Kidney (tissue), 14 donors: ENCODE measurements around the gene SERPINB6. TPM values are rescaled to one million over a fixed set of nuclear protein-coding genes. Genes with fewer than 3 reads are reported as not detected.

Experiments
- DNase-seq, 5 donors: peaks; one replicate each; pipeline ENCODE4 v3.0.0-alpha.2; 2013 to 2020
- FAIRE-seq: peaks from 2 replicates; lab custom pipeline; 2012; peaks lifted over from hg19 to GRCh38; lab: Jason Lieb, UNC
- H3K27ac ChIP-seq, 2 donors: one replicate each; pipeline ENCODE4 v1.7.0; 2013; ENCODE audit warnings: low read depth in 2 of 2, low read length in 2 of 2, inconsistent platforms in 1 of 2
- H3K27me3 ChIP-seq: one replicate; pipeline ENCODE4 v1.7.1; 2013; ENCODE audit warnings: low read length, inconsistent platforms; ENCODE audit not compliant: control insufficient read depth, insufficient read depth
- H3K36me3 ChIP-seq, 3 donors: one replicate each; pipeline versions ENCODE4 v1.7.0 to v1.7.1; 2013; ENCODE audit warnings: low read length in 3 of 3, control low read depth in 1 of 3, inconsistent platforms in 1 of 3; ENCODE audit not compliant: insufficient read depth in 3 of 3, control insufficient read depth in 2 of 3
- H3K4me1 ChIP-seq, 3 donors: one replicate each; pipeline versions ENCODE4 v1.7.0 to v1.7.1; 2013; ENCODE audit warnings: low read length in 3 of 3, inconsistent platforms in 1 of 3, low read depth in 1 of 3; ENCODE audit not compliant: control insufficient read depth in 2 of 3, insufficient read depth in 2 of 3
- H3K4me3 ChIP-seq, 3 donors: one replicate each; pipeline versions ENCODE4 v1.7.0 to v1.8.1; 2013; ENCODE audit warnings: low read length in 3 of 3, control low read depth in 1 of 3, inconsistent platforms in 1 of 3
- H3K9ac ChIP-seq, 3 donors: one replicate each; pipeline versions ENCODE4 v1.7.0 to v1.7.1; 2013; ENCODE audit warnings: low read length in 3 of 3, control low read depth in 1 of 3, inconsistent platforms in 1 of 3
- H3K9me3 ChIP-seq, 3 donors: one replicate each; pipeline versions ENCODE4 v1.7.0 to v1.7.1; 2013; ENCODE audit warnings: low read length in 3 of 3, control low read depth in 1 of 3, inconsistent platforms in 1 of 3; ENCODE audit not compliant: control insufficient read depth in 2 of 3, insufficient read depth in 1 of 3
- intact Hi-C: fragments of 100-400 bp; cut with DNase I; formaldehyde crosslinking; loops from one replicate; pipeline ENCODE4 v1.11.1; 2022
- polyA plus RNA-seq: library from polyadenylated mRNA; stranded (reverse); fragments of 350-450 nt; fragmentation: Illumina TruSeq; extraction: RNeasy Lipid Tissue Mini Kit (QIAGEN cat#74804); gene quantifications from one replicate; pipeline ENCODE4 v1.2.3, GENCODE V29; 2014; ENCODE audit warnings: low read depth, low replicate concordance; ENCODE audit not compliant: insufficient read depth
- total RNA-seq: library from RNA; stranded (reverse); fragmentation: NEBNext Ultra II Directional; extraction: Animal tissue kit (Norgen Biotek cat#: 25700); gene quantifications from one replicate; pipeline ENCODE4 v1.2.1, GENCODE V29; 2021
- TF ChIP-seq, protein P1 (sequence below): IDR thresholded peaks from 3 replicates; pipeline ENCODE4 v1.5.1; 2012; ENCODE audit warnings: mild to moderate bottlenecking, moderate library complexity, borderline replicate concordance; ENCODE audit not compliant: insufficient read depth; ENCODE audit errors: extremely low read depth
- donor health status: control.
- donor health status: control.
- donor health status: control.
- donor health status: control.
- donor health status: control.
- donor health status: DM: yes; HTN: yes; CAD: no.
- donor health status: Normal renal cell carcinoma (clear cell type).

The SERPINB6 gene
- total and polyA plus RNA-seq, 2 donors from 2014 or later = 136 to 212 TPM

DNA sequence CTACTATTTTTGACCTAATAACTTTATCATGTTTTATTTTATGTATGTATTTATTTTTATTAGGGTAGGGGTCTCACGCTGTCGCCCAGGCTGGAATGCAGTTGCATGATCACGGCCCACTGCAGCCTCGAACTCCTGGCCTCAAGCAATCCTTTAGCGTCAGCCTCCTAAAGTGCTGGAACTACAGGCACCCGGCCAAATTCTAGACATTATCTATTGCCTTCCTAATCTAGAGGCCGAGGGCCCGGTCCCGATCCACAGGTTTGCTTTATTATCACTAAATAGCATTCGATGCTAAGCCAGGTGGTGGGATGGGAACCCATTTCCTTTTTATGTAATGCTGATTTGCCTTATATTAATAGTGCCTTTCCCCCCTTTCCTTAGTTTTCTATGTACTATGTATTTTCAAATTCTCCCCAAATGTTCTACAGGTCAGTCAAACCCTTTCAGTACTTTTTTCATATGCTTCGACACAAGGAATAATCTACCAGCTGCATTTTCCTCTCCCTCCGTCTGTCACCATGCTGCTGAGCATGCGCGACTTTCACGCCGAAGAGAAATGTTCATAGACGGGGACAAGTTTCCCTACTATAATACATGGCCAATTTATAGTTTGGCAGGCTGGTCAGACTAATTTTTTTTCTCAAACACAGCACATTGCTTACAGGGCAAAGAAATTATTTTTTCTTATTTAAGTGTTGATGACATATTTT, 6.4 kb downstream of the SERPINB6 start:
- DNase-seq (no peak), FAIRE-seq (no peak)
- Histone ChIP-seq H3K9me3 (no peaks in the 10 kb centered on the region), H3K4me1 (peaks cover 0 to 7% (median 0%) of the 10 kb centered on the region in 3 donors), H3K9ac (no peak overlapping the region), H3K27ac (no peak overlapping the region), H3K27me3 (no peaks in the 10 kb centered on the region), H3K36me3 (no peaks in the 10 kb centered on the region), H3K4me3 (no peak overlapping the region)
- TF ChIP-seq, protein P1, sequence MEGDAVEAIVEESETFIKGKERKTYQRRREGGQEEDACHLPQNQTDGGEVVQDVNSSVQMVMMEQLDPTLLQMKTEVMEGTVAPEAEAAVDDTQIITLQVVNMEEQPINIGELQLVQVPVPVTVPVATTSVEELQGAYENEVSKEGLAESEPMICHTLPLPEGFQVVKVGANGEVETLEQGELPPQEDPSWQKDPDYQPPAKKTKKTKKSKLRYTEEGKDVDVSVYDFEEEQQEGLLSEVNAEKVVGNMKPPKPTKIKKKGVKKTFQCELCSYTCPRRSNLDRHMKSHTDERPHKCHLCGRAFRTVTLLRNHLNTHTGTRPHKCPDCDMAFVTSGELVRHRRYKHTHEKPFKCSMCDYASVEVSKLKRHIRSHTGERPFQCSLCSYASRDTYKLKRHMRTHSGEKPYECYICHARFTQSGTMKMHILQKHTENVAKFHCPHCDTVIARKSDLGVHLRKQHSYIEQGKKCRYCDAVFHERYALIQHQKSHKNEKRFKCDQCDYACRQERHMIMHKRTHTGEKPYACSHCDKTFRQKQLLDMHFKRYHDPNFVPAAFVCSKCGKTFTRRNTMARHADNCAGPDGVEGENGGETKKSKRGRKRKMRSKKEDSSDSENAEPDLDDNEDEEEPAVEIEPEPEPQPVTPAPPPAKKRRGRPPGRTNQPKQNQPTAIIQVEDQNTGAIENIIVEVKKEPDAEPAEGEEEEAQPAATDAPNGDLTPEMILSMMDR = no peak
- intact Hi-C loops = no loop called here

DNA sequence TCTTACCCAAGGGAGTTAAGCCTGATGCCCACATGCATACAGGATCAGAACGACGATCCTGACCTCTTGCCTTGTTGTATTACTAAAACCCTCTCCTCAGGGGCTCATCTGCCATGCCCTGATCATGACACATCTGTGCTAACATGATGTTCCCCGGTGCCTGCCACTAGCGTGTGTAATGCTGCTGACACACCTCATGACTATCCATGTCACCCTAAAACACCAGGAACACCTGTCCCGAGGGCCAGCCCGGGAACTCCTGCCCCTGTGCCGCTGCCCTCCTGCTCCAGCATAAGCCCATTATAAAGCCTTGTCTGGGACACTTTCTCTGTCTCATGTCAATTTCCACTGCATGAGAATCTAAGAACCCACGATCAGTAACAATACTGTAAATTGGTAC, 7.6 kb downstream of the SERPINB6 start:
- Histone ChIP-seq H3K4me3 (no peak overlapping the region), H3K4me1 (peaks cover 0 to 9% (median 0%) of the 10 kb centered on the region in 3 donors), H3K9me3 (no peaks in the 10 kb centered on the region), H3K9ac (no peak overlapping the region), H3K27ac (no peak overlapping the region), H3K36me3 (no peaks in the 10 kb centered on the region), H3K27me3 (no peaks in the 10 kb centered on the region)
- DNase-seq (no peak), FAIRE-seq (no peak)
- intact Hi-C loops = no loop called here
- TF ChIP-seq, protein P1 = no peak

DNA sequence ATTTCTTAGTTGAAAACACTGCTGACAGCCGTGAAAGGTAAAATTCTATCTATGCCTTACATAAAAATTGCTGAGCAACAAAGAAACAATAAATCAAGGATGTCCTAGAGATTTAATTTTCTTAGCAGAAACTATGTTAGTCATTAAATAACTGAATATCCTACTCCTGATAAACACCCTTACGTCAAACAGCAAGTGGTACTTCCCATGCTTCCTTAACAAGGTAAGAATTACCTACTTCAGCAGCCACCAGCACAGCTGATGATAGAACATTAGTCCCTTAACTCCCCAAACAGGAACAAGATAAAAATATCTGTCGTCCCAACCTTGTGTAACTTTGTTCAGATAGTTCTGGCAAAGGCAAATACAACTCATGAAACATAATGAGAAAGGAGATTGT, 8.7 kb downstream of the SERPINB6 start:
- FAIRE-seq = no peak
- DNase-seq = no peak
- H3K9ac ChIP-seq = no peak overlapping the region
- no peaks in the 10 kb centered on the region for H3K36me3 ChIP-seq
- no peaks in the 10 kb centered on the region for H3K9me3 ChIP-seq
- TF ChIP-seq, protein P1 = no peak
- H3K4me3 ChIP-seq = no peak overlapping the region
- peaks cover 0 to 17% (median 7%) of the 10 kb centered on the region in 3 donors for H3K4me1 ChIP-seq
- intact Hi-C loops = no loop called here
- no peak overlapping the region for H3K27ac ChIP-seq
- no peaks in the 10 kb centered on the region for H3K27me3 ChIP-seq
